ENCODE results near the gene ATF4.

GRCh38 chr22:39570665-39571064, 50.3 kb downstream of the ATF4 start, which contains the start of gene CACNA1I:
- no peak for TF ChIP-seq FOXK2 (IDR thresholded peaks at IDR 0.05)
- TF ChIP-seq FOXA1 (IDR thresholded peaks at IDR 0.05) = no peak
- TF ChIP-seq LEF1 (IDR thresholded peaks at IDR 0.05; ENCODE audit: borderline replicate concordance) = no peak
- TF ChIP-seq BHLHE40 (IDR thresholded peaks at IDR 0.05; ENCODE audit: borderline replicate concordance) = no peak
- no peak for TF ChIP-seq ELF4 (IDR thresholded peaks at IDR 0.05)
- TF ChIP-seq HDGF (IDR thresholded peaks at IDR 0.05; ENCODE audit: borderline replicate concordance) = no peak
- no peak for TF ChIP-seq L3MBTL2 (conservative IDR thresholded peaks at IDR 0.05)
